WTC11 (cell line): ENCODE data around the gene FKBP5. TPM values are rescaled to one million over a fixed set of nuclear protein-coding genes. Genes with fewer than 3 reads are reported as not detected.

Experiments
- ATAC-seq: fragments of 200-7000 bp; cut with Tn5 transposase; 2 replicates; pipeline ENCODE4 v1.10.0; 2021; ENCODE audit warnings: mild to moderate bottlenecking, moderate library complexity
- CTCF ChIA-PET: fragments of 300-600 bp; sonication (Branson Sonifier 250); formaldehyde crosslinking; loops from one replicate; lab custom pipeline; 2021; ENCODE audit warnings: antibody characterized with exemption; lab: Charles Lee
- POLR2A ChIA-PET: fragments of 350-600 bp; sonication (Branson Sonifier 250); formaldehyde crosslinking; loops from one replicate; lab custom pipeline; 2021; ENCODE audit warnings: antibody characterized with exemption; lab: Charles Lee
- DNase-seq: peaks from one replicate; pipeline ENCODE4 v3.0.0; 2021; ENCODE audit warnings: low spot score
- H3K27ac Mint-ChIP-seq: 2 replicates; pipeline ENCODE4 v1.8.0; 2021; ENCODE audit warnings: mixed read lengths
- H3K27me3 Mint-ChIP-seq: 2 replicates; pipeline ENCODE4 v1.8.0; 2021; ENCODE audit warnings: low read depth, mild to moderate bottlenecking, moderate library complexity, mixed read lengths
- H3K36me3 Mint-ChIP-seq: 2 replicates; pipeline ENCODE4 v1.8.0; 2021; ENCODE audit warnings: mixed read lengths
- H3K4me1 Mint-ChIP-seq: 2 replicates; pipeline ENCODE4 v1.8.0; 2022; ENCODE audit warnings: mixed read lengths
- H3K4me3 Mint-ChIP-seq: 2 replicates; pipeline ENCODE4 v1.8.0; 2021; ENCODE audit warnings: mild to moderate bottlenecking, moderate library complexity, mixed read lengths
- H3K9me3 Mint-ChIP-seq: 2 replicates; pipeline ENCODE4 v1.8.0; 2021; ENCODE audit warnings: mixed read lengths
- AR ChIP-seq: fragments of 250-450 bp; sonication (Bioruptor Pico); IDR thresholded peaks from 2 replicates; pipeline ENCODE4 v1.9.0; 2021; ENCODE audit warnings: mild to moderate bottlenecking
- ATF1 ChIP-seq: sonication (generic); formaldehyde crosslinking; IDR thresholded peaks from 2 replicates; pipeline ENCODE4 v1.8.1; 2023; ENCODE audit warnings: mild to moderate bottlenecking, moderate library complexity, missing genetic modification reagents
- ATF6 ChIP-seq: sonication (generic); formaldehyde crosslinking; IDR thresholded peaks from 2 replicates; pipeline ENCODE4 v1.8.1; 2023; ENCODE audit warnings: mild to moderate bottlenecking, missing genetic modification reagents
- CBFB ChIP-seq: sonication (generic); formaldehyde crosslinking; IDR thresholded peaks from 2 replicates; pipeline ENCODE4 v1.8.1; 2022; ENCODE audit warnings: mild to moderate bottlenecking, low read depth, missing genetic modification reagents
- CDX4 ChIP-seq: fragments of 250-450 bp; sonication (Bioruptor Pico); IDR thresholded peaks from 2 replicates; pipeline ENCODE4 v1.9.0; 2021; ENCODE audit warnings: moderate library complexity, mild to moderate bottlenecking, inconsistent platforms, borderline replicate concordance
- E2F1 ChIP-seq: sonication (generic); formaldehyde crosslinking; IDR thresholded peaks from 2 replicates; pipeline ENCODE4 v1.8.0; 2022; ENCODE audit warnings: mild to moderate bottlenecking, missing genetic modification reagents
- ELF4 ChIP-seq: sonication (generic); formaldehyde crosslinking; IDR thresholded peaks from 2 replicates; pipeline ENCODE4 v1.8.1; 2022; ENCODE audit warnings: low read depth, mild to moderate bottlenecking, moderate library complexity, missing genetic modification reagents
- ERG ChIP-seq: fragments of 250-450 bp; sonication (Bioruptor Pico); IDR thresholded peaks from 2 replicates; pipeline ENCODE4 v1.8.0; 2021; ENCODE audit warnings: mild to moderate bottlenecking
- FOXK1 ChIP-seq: sonication (generic); formaldehyde crosslinking; IDR thresholded peaks from 2 replicates; pipeline ENCODE4 v1.8.0; 2022; ENCODE audit warnings: mild to moderate bottlenecking, moderate library complexity, missing genetic modification reagents
- FOXP4 ChIP-seq: sonication (generic); formaldehyde crosslinking; IDR thresholded peaks from 2 replicates; pipeline ENCODE4 v1.8.0; 2022; ENCODE audit warnings: mild to moderate bottlenecking, missing genetic modification reagents
- GABPB1 ChIP-seq: sonication (generic); formaldehyde crosslinking; IDR thresholded peaks from 2 replicates; pipeline ENCODE4 v1.8.1; 2023; ENCODE audit warnings: mild to moderate bottlenecking, missing genetic modification reagents
- GRHL2 ChIP-seq: fragments of 250-450 bp; sonication (Bioruptor Pico); IDR thresholded peaks from 2 replicates; pipeline ENCODE4 v1.8.0; 2022; ENCODE audit warnings: mild to moderate bottlenecking, moderate library complexity; ENCODE audit not compliant: insufficient replicate concordance, severe bottlenecking
- GTF2I ChIP-seq: fragments of 250-450 bp; sonication (Bioruptor Pico); conservative IDR thresholded peaks from 2 replicates; pipeline ENCODE4 v1.4.0; 2021; ENCODE audit warnings: mild to moderate bottlenecking
- JUN ChIP-seq: sonication (generic); formaldehyde crosslinking; IDR thresholded peaks from 2 replicates; pipeline ENCODE4 v1.8.0; 2023; ENCODE audit warnings: mild to moderate bottlenecking, missing genetic modification reagents
- MLX ChIP-seq: sonication (generic); formaldehyde crosslinking; IDR thresholded peaks from 2 replicates; pipeline ENCODE4 v1.8.1; 2023; ENCODE audit warnings: mild to moderate bottlenecking, missing genetic modification reagents, moderate library complexity
- MYBL2 ChIP-seq: sonication (generic); formaldehyde crosslinking; IDR thresholded peaks from 2 replicates; pipeline ENCODE4 v1.8.1; 2023; ENCODE audit warnings: mild to moderate bottlenecking, moderate library complexity, missing genetic modification reagents
- NFATC4 ChIP-seq: fragments of 250-450 bp; sonication (Bioruptor Pico); IDR thresholded peaks from 2 replicates; pipeline ENCODE4 v1.9.0; 2021; ENCODE audit warnings: mild to moderate bottlenecking
- ZMAT4 ChIP-seq: fragments of 250-450 bp; sonication (Bioruptor Pico); IDR thresholded peaks from 2 replicates; pipeline ENCODE4 v1.9.0; 2021; ENCODE audit warnings: mild to moderate bottlenecking
- ZNF423 ChIP-seq: fragments of 250-450 bp; sonication (Bioruptor Pico); IDR thresholded peaks from 2 replicates; pipeline ENCODE4 v2.1.2; 2022; ENCODE audit warnings: mild to moderate bottlenecking, moderate library complexity
- ZSCAN18 ChIP-seq: fragments of 250-450 bp; sonication (Bioruptor Pico); IDR thresholded peaks from 2 replicates; pipeline ENCODE4 v2.1.2; 2022; ENCODE audit warnings: mild to moderate bottlenecking, moderate library complexity
- total RNA-seq: library from RNA; stranded (reverse); gene quantifications from 3 replicates; pipeline ENCODE4 v1.2.3, GENCODE V29; 2021

Gene FKBP5
- total RNA-seq, 1 experiment from 2014 or later = 27.2 TPM

GRCh38 chr6:35723587-35723986, 34.9 kb upstream of the FKBP5 start (continued):
- TF ChIP-seq GRHL2 = no peak
- no peak for TF ChIP-seq CDX4 (CRISPR knock-in tag)
- no peak for TF ChIP-seq ERG (CRISPR knock-in tag)
- TF ChIP-seq ATF1 (CRISPR knock-in tag) = no peak
- no peak for TF ChIP-seq GABPB1
- no peak for TF ChIP-seq FOXP4 (CRISPR knock-in tag)
- no peak for TF ChIP-seq MLX (CRISPR knock-in tag)
- no peak for TF ChIP-seq FOXK1 (CRISPR knock-in tag)

GRCh38 chr6:35722121-35722761, 33.5 kb upstream of the FKBP5 start:
- no peak for ATAC-seq
- TF ChIP-seq ZSCAN18 (CRISPR knock-in tag) (no peak), MYBL2 (no peak), E2F1 (CRISPR knock-in tag) (no peak), CBFB (CRISPR knock-in tag) (no peak), GTF2I (no peak), ZNF423 (CRISPR knock-in tag) (no peak), NFATC4 (CRISPR knock-in tag) (no peak), JUN (no peak), ZMAT4 (CRISPR knock-in tag) (no peak), AR (no peak), ATF6 (CRISPR knock-in tag) (no peak), ELF4 (CRISPR knock-in tag) (no peak)
- peak overlapping the region; percentile 20; the same call in 1 of the 2 replicates for H3K27ac Mint-ChIP-seq

More at GRCh38 chr6:35722121-35722761, 33.5 kb upstream of the FKBP5 start:
- Mint-ChIP-seq H3K4me3 (no peak overlapping the region), H3K9me3 (no peaks in the 10 kb centered on the region), H3K36me3 (no peaks in the 10 kb centered on the region), H3K27me3 (peaks cover 26% of the 10 kb centered on the region), H3K4me1 (peaks cover 63% of the 10 kb centered on the region)
- CTCF ChIA-PET = interaction anchor here (0.6 to 1.7 kb wide), 2 partner anchors 15 to 21 kb away, joined by 3 to 6 read pairs; partner anchors contain the start of gene ARMC12
- DNase-seq = no peak
- POLR2A ChIA-PET = no interaction called here
